Loucy (cell line): Measurements from ENCODE around the gene RIPOR3.

Experiments
- EZH2phosphoT487 ChIP-seq: fragments of 200-600 bp; IDR thresholded peaks from 2 replicates; pipeline ENCODE4 v1.6.1; 2018; ENCODE audit warnings: antibody characterized with exemption, mild to moderate bottlenecking, moderate library complexity, borderline replicate concordance
- TF ChIP-seq, protein P1 (sequence below): fragments of 200-600 bp; sonication (generic); conservative IDR thresholded peaks from 2 replicates; pipeline ENCODE4 v1.5.1; 2014; ENCODE audit warnings: mild to moderate bottlenecking, antibody characterized with exemption, low read length

- TF ChIP-seq, protein P1, sequence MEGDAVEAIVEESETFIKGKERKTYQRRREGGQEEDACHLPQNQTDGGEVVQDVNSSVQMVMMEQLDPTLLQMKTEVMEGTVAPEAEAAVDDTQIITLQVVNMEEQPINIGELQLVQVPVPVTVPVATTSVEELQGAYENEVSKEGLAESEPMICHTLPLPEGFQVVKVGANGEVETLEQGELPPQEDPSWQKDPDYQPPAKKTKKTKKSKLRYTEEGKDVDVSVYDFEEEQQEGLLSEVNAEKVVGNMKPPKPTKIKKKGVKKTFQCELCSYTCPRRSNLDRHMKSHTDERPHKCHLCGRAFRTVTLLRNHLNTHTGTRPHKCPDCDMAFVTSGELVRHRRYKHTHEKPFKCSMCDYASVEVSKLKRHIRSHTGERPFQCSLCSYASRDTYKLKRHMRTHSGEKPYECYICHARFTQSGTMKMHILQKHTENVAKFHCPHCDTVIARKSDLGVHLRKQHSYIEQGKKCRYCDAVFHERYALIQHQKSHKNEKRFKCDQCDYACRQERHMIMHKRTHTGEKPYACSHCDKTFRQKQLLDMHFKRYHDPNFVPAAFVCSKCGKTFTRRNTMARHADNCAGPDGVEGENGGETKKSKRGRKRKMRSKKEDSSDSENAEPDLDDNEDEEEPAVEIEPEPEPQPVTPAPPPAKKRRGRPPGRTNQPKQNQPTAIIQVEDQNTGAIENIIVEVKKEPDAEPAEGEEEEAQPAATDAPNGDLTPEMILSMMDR, result no peak
- TF ChIP-seq EZH2phosphoT487, result no peak
Measured at GRCh38 chr20:50652702-50653294, 38.5 kb downstream of the RIPOR3 start.
